SK-N-SH (cell line): ENCODE measurements around the gene SGTA. TPM values are rescaled to one million over a fixed set of nuclear protein-coding genes. Genes with fewer than 3 reads are reported as not detected.

Source experiments
- CTCF ChIA-PET: fragments of 300-600, 350-600 bp; formaldehyde crosslinking; extraction: SDS; loops from one replicate; lab custom pipeline; 2021; lab: Yijun Ruan, JAX
- POLR2A ChIA-PET: fragments of 350-600 bp; sonication (Branson Sonifier 250); formaldehyde crosslinking; extraction: SDS; loops from one replicate; lab custom pipeline; 2020; ENCODE audit warnings: antibody characterized with exemption, inconsistent platforms; lab: Yijun Ruan, JAX
- DNase-seq: peaks from one replicate; pipeline ENCODE4 v3.0.0; 2012
- H2AFZ ChIP-seq: fragments of 200-600 bp; sonication (generic); 2 replicates; pipeline ENCODE4 v1.8.1; 2016; ENCODE audit warnings: antibody characterized with exemption, mild to moderate bottlenecking, low read depth
- H3F3A ChIP-seq: fragments of 200-600 bp; sonication (generic); replicated peaks from 2 replicates; pipeline ENCODE3; 2016; ENCODE audit warnings: antibody characterized with exemption, mild to moderate bottlenecking; ENCODE audit not compliant: insufficient read depth
- H3K27ac ChIP-seq, 2 experiments: fragments of 200-500 bp in 1 of 2; fragments of 200-600 bp in 1 of 2; sonication (Bioruptor generic) in 1 of 2; sonication (generic), shearing (Covaris generic) in 1 of 2; 2 replicates each; pipeline versions ENCODE4 v1.5.1 to v1.6.1; 2014 to 2016; ENCODE audit warnings: low read depth in 2 of 2, inconsistent platforms in 1 of 2, low read length in 1 of 2, mild to moderate bottlenecking in 1 of 2, mixed read lengths in 1 of 2
- H3K27me3 ChIP-seq: fragments of 200-600 bp; sonication (generic), shearing (Covaris generic); 2 replicates; pipeline ENCODE4 v1.6.1; 2016; ENCODE audit warnings: mixed run types; ENCODE audit not compliant: insufficient read depth
- H3K36me3 ChIP-seq, 2 experiments: fragments of 200-500 bp in 1 of 2; fragments of 200-600 bp in 1 of 2; sonication (Bioruptor generic) in 1 of 2; sonication (generic) in 1 of 2; replicated peaks in 1 of 2; 2 replicates each; pipeline versions ENCODE3 to v1.5.1; 2014 to 2016; ENCODE audit warnings: low read length in 1 of 2, mild to moderate bottlenecking in 1 of 2; ENCODE audit not compliant: insufficient read depth in 2 of 2, control insufficient read depth in 1 of 2
- H3K4me1 ChIP-seq, 2 experiments: fragments of 200-500 bp in 1 of 2; fragments of 200-600 bp in 1 of 2; sonication (Bioruptor generic) in 1 of 2; sonication (generic), shearing (Covaris generic) in 1 of 2; 2 replicates each; pipeline versions ENCODE4 v1.5.1 to v1.6.1; 2014 to 2016; ENCODE audit warnings: low read depth in 1 of 2, low read length in 1 of 2, mixed run types in 1 of 2; ENCODE audit not compliant: insufficient read depth in 2 of 2, control insufficient read depth in 1 of 2
- H3K4me2 ChIP-seq: fragments of 200-600 bp; sonication (generic), shearing (Covaris generic); 2 replicates; pipeline ENCODE4 v1.6.1; 2017; ENCODE audit warnings: mixed run types
- H3K4me3 ChIP-seq, 2 experiments: fragments of 200-500 bp in 1 of 2; fragments of 200-600 bp in 1 of 2; sonication (Bioruptor generic) in 1 of 2; sonication (generic), shearing (Covaris generic) in 1 of 2; 2 replicates each; pipeline versions ENCODE4 v1.5.1 to v1.8.1; 2014 to 2016; ENCODE audit warnings: low read depth in 2 of 2, inconsistent platforms in 1 of 2, low read length in 1 of 2, mild to moderate bottlenecking in 1 of 2, mixed read lengths in 1 of 2, moderate library complexity in 1 of 2
- H3K79me2 ChIP-seq: fragments of 200-600 bp; sonication (generic); 2 replicates; pipeline ENCODE4 v1.8.1; 2017; ENCODE audit warnings: mild to moderate bottlenecking; ENCODE audit not compliant: insufficient read depth
- H3K9ac ChIP-seq: fragments of 200-600 bp; sonication (generic); 2 replicates; pipeline ENCODE4 v1.6.1; 2017; ENCODE audit warnings: mixed run types
- H3K9me2 ChIP-seq: fragments of 200-600 bp; sonication (generic); 2 replicates; pipeline ENCODE4 v1.6.1; 2017; ENCODE audit warnings: mixed run types
- H3K9me3 ChIP-seq: fragments of 200-600 bp; sonication (generic); 2 replicates; pipeline ENCODE4 v1.6.1; 2017; ENCODE audit warnings: mixed run types, mild to moderate bottlenecking, moderate library complexity
- H4K20me1 ChIP-seq: fragments of 200-600 bp; sonication (generic); 2 replicates; pipeline ENCODE4 v1.6.1; 2017; ENCODE audit warnings: mild to moderate bottlenecking, mixed run types; ENCODE audit not compliant: insufficient read depth
- CHD2 ChIP-seq: fragments of 150-350 bp; IDR thresholded peaks from 2 replicates; pipeline ENCODE4 v1.6.1; 2018; ENCODE audit warnings: low read length; ENCODE audit not compliant: partially characterized antibody
- EP300 ChIP-seq, 2 experiments: IDR thresholded peaks; 2 replicates each; pipeline versions ENCODE4 v1.4.0 to v1.6.1; 2012; ENCODE audit warnings: borderline replicate concordance in 1 of 2, low read depth in 1 of 2, low read length in 1 of 2
- EZH2phosphoT487 ChIP-seq: fragments of 200-600 bp; sonication (generic); IDR thresholded peaks from 2 replicates; pipeline ENCODE4 v1.6.1; 2017; ENCODE audit warnings: low read depth, mixed run types, mild to moderate bottlenecking, antibody characterized with exemption, moderate library complexity, borderline replicate concordance
- FOXM1 ChIP-seq: IDR thresholded peaks from 2 replicates; pipeline ENCODE4 v1.4.0; 2012; ENCODE audit warnings: low read depth, mild to moderate bottlenecking
- GATA2 ChIP-seq: sonication (generic); formaldehyde crosslinking; IDR thresholded peaks from 2 replicates; pipeline ENCODE4 v1.5.0; 2020; ENCODE audit warnings: mild to moderate bottlenecking, missing genetic modification reagents
- JUND ChIP-seq: IDR thresholded peaks from 2 replicates; pipeline ENCODE4 v1.4.0; 2012
- NFIC ChIP-seq: IDR thresholded peaks from 2 replicates; pipeline ENCODE4 v1.4.0; 2012; ENCODE audit warnings: borderline replicate concordance
- NRF1 ChIP-seq: IDR thresholded peaks from 2 replicates; pipeline ENCODE4 v1.6.1; 2012; ENCODE audit warnings: low read depth, mild to moderate bottlenecking, low read length
- POLR2AphosphoS5 ChIP-seq: IDR thresholded peaks from 2 replicates; pipeline ENCODE4 v1.6.1; 2012; ENCODE audit warnings: low read depth, low read length
- RAD21 ChIP-seq: IDR thresholded peaks from 2 replicates; pipeline ENCODE4 v1.6.1; 2012; ENCODE audit warnings: mild to moderate bottlenecking, low read length
- RCOR1 ChIP-seq: fragments of 150-350 bp; IDR thresholded peaks from 2 replicates; pipeline ENCODE4 v1.6.1; 2017; ENCODE audit warnings: antibody characterized with exemption, low read length
- RFX5 ChIP-seq: IDR thresholded peaks from 2 replicates; pipeline ENCODE4 v1.6.1; 2012; ENCODE audit warnings: mild to moderate bottlenecking, improper control_type of control experiment, low read length
- SIN3A ChIP-seq: IDR thresholded peaks from 2 replicates; pipeline ENCODE4 v1.6.1; 2012; ENCODE audit warnings: low read depth, mild to moderate bottlenecking, low read length, moderate library complexity, borderline replicate concordance
- TAF1 ChIP-seq: IDR thresholded peaks from 2 replicates; pipeline ENCODE4 v1.6.1; 2012; ENCODE audit warnings: low read depth, mild to moderate bottlenecking, low read length, moderate library complexity, borderline replicate concordance
- TCF12 ChIP-seq: IDR thresholded peaks from 2 replicates; pipeline ENCODE4 v1.4.0; 2012
- WGBS: methylation state at CpG from one replicate; pipeline ENCODE4 v1.1.6; 2017; ENCODE audit warnings: low lambda C conversion rate; 5-methylcytosine and 5-hydroxymethylcytosine counted together
- polyA plus RNA-seq, 3 experiments: library from polyadenylated mRNA; depleted of rRNA; stranded (reverse); fragments of >200 nt; gene quantifications; 2 replicates each; pipeline ENCODE4 v1.2.3, GENCODE V29; 2012
- TF ChIP-seq, protein P1 (sequence below): IDR thresholded peaks from 2 replicates; pipeline ENCODE4 v1.4.0; 2012; ENCODE audit warnings: low read depth, borderline replicate concordance
- TF ChIP-seq, protein P2 (sequence below): fragments of 150-350 bp; IDR thresholded peaks from 2 replicates; pipeline ENCODE4 v1.6.1; 2017; ENCODE audit warnings: antibody characterized with exemption, low read length, low read depth, borderline replicate concordance
- TF ChIP-seq, protein P3 (sequence below): IDR thresholded peaks from 2 replicates; pipeline ENCODE4 v1.4.0; 2012; ENCODE audit warnings: low read depth

The SGTA gene
- polyA plus RNA-seq, 1 of the 3 experiments (the other 2 are of a cell fraction): 78.4 TPM

DNA sequence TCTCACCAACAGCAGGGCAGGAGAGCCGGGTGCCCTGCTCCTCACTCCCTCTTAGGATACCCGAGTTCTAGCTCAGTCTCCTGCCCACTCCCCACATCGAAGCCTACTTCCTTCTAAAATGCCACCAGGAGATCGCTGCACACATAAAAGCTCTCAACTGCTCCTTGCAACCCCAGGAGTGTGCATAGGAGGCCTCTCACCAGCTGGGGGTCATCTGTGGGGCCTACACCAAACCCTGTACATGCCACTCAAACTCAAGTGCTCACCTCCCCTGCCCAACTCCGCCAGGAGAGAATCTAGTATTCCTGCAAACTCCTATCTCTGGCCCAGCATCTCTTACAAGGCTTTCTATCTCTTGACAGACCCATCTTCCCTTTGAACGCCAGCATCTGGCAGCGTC is 2.8 kb downstream of the SGTA start (continued):
- TF ChIP-seq CHD2 (no peak), GATA2 (CRISPR knock-in tag) (no peak), NFIC (no peak)
- TF ChIP-seq, protein P1, sequence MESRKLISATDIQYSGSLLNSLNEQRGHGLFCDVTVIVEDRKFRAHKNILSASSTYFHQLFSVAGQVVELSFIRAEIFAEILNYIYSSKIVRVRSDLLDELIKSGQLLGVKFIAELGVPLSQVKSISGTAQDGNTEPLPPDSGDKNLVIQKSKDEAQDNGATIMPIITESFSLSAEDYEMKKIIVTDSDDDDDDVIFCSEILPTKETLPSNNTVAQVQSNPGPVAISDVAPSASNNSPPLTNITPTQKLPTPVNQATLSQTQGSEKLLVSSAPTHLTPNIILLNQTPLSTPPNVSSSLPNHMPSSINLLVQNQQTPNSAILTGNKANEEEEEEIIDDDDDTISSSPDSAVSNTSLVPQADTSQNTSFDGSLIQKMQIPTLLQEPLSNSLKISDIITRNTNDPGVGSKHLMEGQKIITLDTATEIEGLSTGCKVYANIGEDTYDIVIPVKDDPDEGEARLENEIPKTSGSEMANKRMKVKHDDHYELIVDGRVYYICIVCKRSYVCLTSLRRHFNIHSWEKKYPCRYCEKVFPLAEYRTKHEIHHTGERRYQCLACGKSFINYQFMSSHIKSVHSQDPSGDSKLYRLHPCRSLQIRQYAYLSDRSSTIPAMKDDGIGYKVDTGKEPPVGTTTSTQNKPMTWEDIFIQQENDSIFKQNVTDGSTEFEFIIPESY: no peak

DNA sequence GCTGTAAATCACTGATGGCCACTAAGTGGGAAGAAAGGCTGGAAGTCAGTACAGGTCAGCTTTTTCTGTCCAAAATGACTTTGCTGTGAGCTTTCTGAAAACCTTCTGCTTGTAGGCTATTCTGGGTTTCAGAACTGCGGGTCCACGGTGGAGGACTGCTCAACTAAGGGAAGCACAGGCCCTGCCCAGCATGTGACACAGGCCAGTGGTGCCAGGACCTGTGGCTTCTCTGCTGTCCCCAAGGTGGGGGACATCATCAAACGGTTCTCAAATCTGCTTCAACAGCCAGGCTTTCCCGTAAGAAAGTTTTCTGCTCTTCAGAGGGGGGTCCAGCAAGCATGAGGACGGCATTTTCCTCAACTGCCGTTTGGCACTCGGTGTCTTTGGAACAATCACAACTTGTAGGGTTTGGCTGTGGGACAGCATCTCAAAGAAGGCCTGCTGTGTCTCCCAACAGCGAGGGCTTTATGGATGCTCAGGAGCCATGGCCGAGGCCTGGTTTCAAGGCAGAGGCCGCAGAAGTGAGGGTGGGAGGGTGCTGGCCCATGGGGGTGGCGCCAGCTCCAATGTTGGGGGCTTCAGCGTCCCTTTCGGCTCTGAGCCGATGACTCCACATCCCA is 3.8 kb downstream of the SGTA start:
- ChIA-PET POLR2A (no interaction called here), CTCF (interaction anchor here (1.8 kb wide), 1 partner anchor 30 kb away, joined by 5 read pairs; no protein-coding TSS in a partner anchor)

DNA sequence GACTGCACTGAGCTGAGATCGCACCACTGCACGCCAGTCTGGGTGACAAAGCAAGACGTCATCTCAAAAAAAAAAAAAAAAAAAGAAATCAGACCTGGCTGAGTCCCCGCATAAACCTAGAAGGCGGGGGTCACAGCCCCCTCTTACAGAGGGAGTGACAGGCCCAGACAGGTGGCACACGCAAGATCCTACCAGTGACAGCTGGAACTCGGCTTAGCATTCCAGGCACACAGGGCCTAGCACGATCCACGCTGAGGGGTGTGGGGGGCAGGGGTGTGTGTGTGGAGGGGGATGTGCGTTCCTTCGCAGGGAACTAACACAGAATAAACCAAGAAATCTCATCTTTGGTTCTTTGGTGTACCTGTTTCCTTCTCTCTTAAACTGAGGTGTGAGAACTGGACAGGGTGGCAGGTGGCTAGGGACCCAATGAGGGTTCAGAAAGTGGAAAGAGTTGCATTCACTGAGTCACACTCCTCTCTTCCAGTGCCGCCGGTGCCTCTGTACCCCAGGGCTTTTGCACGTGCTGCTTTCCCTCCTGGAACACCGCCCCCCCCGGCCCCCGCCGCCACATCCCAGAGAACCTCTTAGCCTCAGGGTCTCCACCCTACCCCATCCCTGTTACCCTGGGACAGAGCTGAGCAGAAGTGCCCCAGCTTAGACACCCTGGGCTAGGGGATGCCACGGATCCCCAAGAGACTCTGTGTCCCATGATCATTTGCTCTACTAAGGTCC is 5.0 kb downstream of the SGTA start:
- ChIA-PET POLR2A (interaction anchor here (0.6 kb wide), 1 partner anchor 680 kb away, joined by 3 read pairs; no protein-coding TSS in a partner anchor), CTCF (interaction anchor here (1.6 to 1.8 kb wide), 2 partner anchors 29 kb away, joined by 3 to 5 read pairs; no protein-coding TSS in a partner anchor)
- Histone ChIP-seq H3K9me3 (no peaks in the 10 kb centered on the region), H3F3A (no peaks in the 10 kb centered on the region), H3K27ac (no peak overlapping the region), H3K36me3 (peaks cover 0 to 2% of the 10 kb centered on the region in 2 experiments), H3K4me3 (no peak overlapping the region), H4K20me1 (peaks cover 79% of the 10 kb centered on the region), H3K9me2 (no peaks in the 10 kb centered on the region), H2AFZ (no peak overlapping the region), H3K27me3 (no peaks in the 10 kb centered on the region), H3K4me2 (no peak overlapping the region), H3K4me1 (peaks cover 4 to 13% of the 10 kb centered on the region in 2 experiments; a peak in 2 of 4 replicates), H3K9ac (no peak overlapping the region), H3K79me2 (peaks cover 93% of the 10 kb centered on the region)
- no peak for DNase-seq
- 88% methylated on average over 19 of the region's 19 CpGs for WGBS
- TF ChIP-seq RCOR1 (no peak), EP300 (IDR thresholded peaks at IDR 0.05; ENCODE audit: borderline replicate concordance in 1 of 2, low read depth in 1 of 2, low read length in 1 of 2) (no peak), POLR2AphosphoS5 (no peak), TAF1 (no peak), FOXM1 (no peak), NRF1 (no peak), RAD21 (no peak), RFX5 (no peak), TCF12 (no peak), EZH2phosphoT487 (no peak), JUND (no peak)
- TF ChIP-seq, protein P2, sequence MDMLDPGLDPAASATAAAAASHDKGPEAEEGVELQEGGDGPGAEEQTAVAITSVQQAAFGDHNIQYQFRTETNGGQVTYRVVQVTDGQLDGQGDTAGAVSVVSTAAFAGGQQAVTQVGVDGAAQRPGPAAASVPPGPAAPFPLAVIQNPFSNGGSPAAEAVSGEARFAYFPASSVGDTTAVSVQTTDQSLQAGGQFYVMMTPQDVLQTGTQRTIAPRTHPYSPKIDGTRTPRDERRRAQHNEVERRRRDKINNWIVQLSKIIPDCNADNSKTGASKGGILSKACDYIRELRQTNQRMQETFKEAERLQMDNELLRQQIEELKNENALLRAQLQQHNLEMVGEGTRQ: no peak
- TF ChIP-seq, protein P1: no peak
- TF ChIP-seq, protein P3, sequence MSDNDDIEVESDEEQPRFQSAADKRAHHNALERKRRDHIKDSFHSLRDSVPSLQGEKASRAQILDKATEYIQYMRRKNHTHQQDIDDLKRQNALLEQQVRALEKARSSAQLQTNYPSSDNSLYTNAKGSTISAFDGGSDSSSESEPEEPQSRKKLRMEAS: no peak

More for the DNA sequence above, 3.8 kb downstream of the SGTA start:
- 92% methylated on average over 11 of the region's 14 CpGs for WGBS
- no peak for DNase-seq
- no peaks in the 10 kb centered on the region for H3K9me3 ChIP-seq
- no peak overlapping the region for H3K4me3 ChIP-seq
- no peaks in the 10 kb centered on the region for H3K9me2 ChIP-seq
- no peak overlapping the region for H3K4me2 ChIP-seq
- H3K27me3 ChIP-seq: no peaks in the 10 kb centered on the region
- TF ChIP-seq SIN3A: no peak
- H3K36me3 ChIP-seq: peaks cover 0 to 2% of the 10 kb centered on the region in 2 experiments
- H3K9ac ChIP-seq: no peak overlapping the region
- no peak overlapping the region for H2AFZ ChIP-seq
- peaks cover 89% of the 10 kb centered on the region for H3K79me2 ChIP-seq
- peaks cover 4 to 16% of the 10 kb centered on the region in 2 experiments; a peak in 2 of 4 replicates for H3K4me1 ChIP-seq
- H3F3A ChIP-seq: peaks cover 4% of the 10 kb centered on the region
- H3K27ac ChIP-seq: no peak overlapping the region
- peaks cover 75% of the 10 kb centered on the region for H4K20me1 ChIP-seq
